HFF-Myc (cell line): Measurements from ENCODE around the gene ANKS1A.

Source experiments
- DNase-seq: peaks from one replicate; pipeline ENCODE4 v3.0.0-alpha.2; 2011; ENCODE audit warnings: low read depth; ENCODE audit errors: extremely low read depth
- H3K4me3 ChIP-seq: replicated peaks from 2 replicates; pipeline ENCODE4 v1.5.1; 2011; ENCODE audit warnings: low read depth, mild to moderate bottlenecking, control low read depth, low read length
- CTCF ChIP-seq: IDR thresholded peaks from 2 replicates; pipeline ENCODE4 v1.5.1; 2012; ENCODE audit warnings: mild to moderate bottlenecking, low read depth, low read length, control low read depth; ENCODE audit errors: missing control alignments

The ANKS1A gene

GRCh38 chr6:34922177-34922663 lies 33.2 kb downstream of the ANKS1A start:
- DNase-seq, result peak; percentile 7
- H3K4me3 ChIP-seq, result no peak overlapping the region
- TF ChIP-seq CTCF, result no peak

- DNase-seq, result no peak
- TF ChIP-seq CTCF, result no peak
These were observed 36.0 kb downstream of the ANKS1A start for GRCh38 chr6:34924831-34925625.

GRCh38 chr6:34926655-34927054 lies 37.6 kb downstream of the ANKS1A start:
- DNase-seq, result no peak
- no peak overlapping the region for H3K4me3 ChIP-seq
- no peak for TF ChIP-seq CTCF

More at GRCh38 chr6:34924831-34925625, 36.0 kb downstream of the ANKS1A start:
- no peak overlapping the region for H3K4me3 ChIP-seq

- DNase-seq, result no peak
- no peak for TF ChIP-seq CTCF
- no peak overlapping the region for H3K4me3 ChIP-seq
These were observed 39.2 kb downstream of the ANKS1A start for GRCh38 chr6:34928220-34928619.

- no peak for TF ChIP-seq CTCF
- H3K4me3 ChIP-seq, result no peak overlapping the region
- no peak for DNase-seq
These were observed 39.6 kb downstream of the ANKS1A start for GRCh38 chr6:34928695-34929094.

- DNase-seq, result no peak
- no peak overlapping the region for H3K4me3 ChIP-seq
- TF ChIP-seq CTCF, result no peak
These were observed 40.4 kb downstream of the ANKS1A start for GRCh38 chr6:34929241-34929978.
